Activated CD8-positive, alpha-beta memory T cell treated with anti-CD3 and anti-CD28 coated beads for 24 hours (primary cell): ENCODE data around the gene PARVA.

ENCODE experiments used
- DNase-seq: peaks from one replicate; pipeline ENCODE4 v3.0.0-alpha.2; 2020

Gene PARVA

GRCh38 chr11:12408156-12408770 is 30.9 kb downstream of the PARVA start:
- no peak for DNase-seq

- DNase-seq, result no peak
These were observed 32.2 kb downstream of the PARVA start for GRCh38 chr11:12409621-12410005.

GRCh38 chr11:12410006-12410728 is 32.8 kb downstream of the PARVA start:
- DNase-seq, result no peak

GRCh38 chr11:12411393-12411792 is 34.0 kb downstream of the PARVA start:
- DNase-seq, result no peak

GRCh38 chr11:12411806-12412727 is 34.7 kb downstream of the PARVA start:
- peak; percentile 61 for DNase-seq

GRCh38 chr11:12413141-12414052 is 36.0 kb downstream of the PARVA start:
- DNase-seq, result no peak

- no peak for DNase-seq
These were observed 37.2 kb downstream of the PARVA start for GRCh38 chr11:12414611-12415010.

GRCh38 chr11:12415342-12415966 is 38.1 kb downstream of the PARVA start:
- DNase-seq, result no peak

- no peak for DNase-seq
These were observed 39.2 kb downstream of the PARVA start for GRCh38 chr11:12416552-12416951.

GRCh38 chr11:12417691-12418611 is 40.6 kb downstream of the PARVA start:
- no peak for DNase-seq

- no peak for DNase-seq
These were observed 42.7 kb downstream of the PARVA start for GRCh38 chr11:12420040-12420439.

GRCh38 chr11:12420706-12421105 is 43.3 kb downstream of the PARVA start:
- DNase-seq, result no peak

- DNase-seq, result no peak
These were observed 44.0 kb downstream of the PARVA start for GRCh38 chr11:12421386-12421785.

GRCh38 chr11:12426176-12426575 is 48.8 kb downstream of the PARVA start:
- no peak for DNase-seq

- DNase-seq, result no peak
These were observed 51.8 kb downstream of the PARVA start for GRCh38 chr11:12429155-12429554.

- no peak for DNase-seq
These were observed 53.0 kb downstream of the PARVA start for GRCh38 chr11:12430351-12430750.

GRCh38 chr11:12430954-12431595 is 53.7 kb downstream of the PARVA start:
- DNase-seq, result no peak

- DNase-seq, result no peak
These were observed 55.1 kb downstream of the PARVA start for GRCh38 chr11:12432507-12432906.

GRCh38 chr11:12433121-12433520 is 55.8 kb downstream of the PARVA start:
- no peak for DNase-seq

- DNase-seq, result no peak
These were observed 56.4 kb downstream of the PARVA start for GRCh38 chr11:12433571-12434324.
